Activated naive CD4-positive, alpha-beta T cell (primary cell): ENCODE measurements around the gene GPN2.
A peak's percentile ranks its signal among the peaks of the same experiment; 100 is the strongest.
"Not testable (repeated sequence)": the region's sequence is repeated elsewhere in the genome, so short reads cannot be mapped to it uniquely, and the experiment has no call there.

Experiments
- DNase-seq, 4 experiments: peaks; one replicate each; lab custom pipeline; 2025; lab: John Stamatoyannopoulos, UW

GPN2 gene

DNA sequence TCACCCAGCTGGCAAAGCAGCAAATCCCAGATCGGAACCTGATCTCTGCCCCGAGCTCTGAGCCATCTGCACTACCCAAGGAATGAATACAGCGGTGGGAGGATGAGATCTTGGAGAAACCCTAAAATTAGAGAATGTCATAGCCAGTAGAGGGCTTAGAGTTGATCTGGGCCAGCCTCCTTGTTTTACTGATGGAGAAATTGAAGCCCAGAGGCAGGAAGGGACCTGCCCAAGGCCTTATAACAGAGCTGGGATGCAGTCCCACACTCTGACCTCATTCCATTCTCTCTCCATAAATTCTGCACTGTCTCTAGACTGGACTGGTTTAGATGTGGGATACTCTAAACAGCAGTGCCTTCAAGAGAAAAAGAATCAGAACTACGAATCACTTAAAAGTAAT is 31.9 kb downstream of the GPN2 start:
- DNase-seq: no peak

DNA sequence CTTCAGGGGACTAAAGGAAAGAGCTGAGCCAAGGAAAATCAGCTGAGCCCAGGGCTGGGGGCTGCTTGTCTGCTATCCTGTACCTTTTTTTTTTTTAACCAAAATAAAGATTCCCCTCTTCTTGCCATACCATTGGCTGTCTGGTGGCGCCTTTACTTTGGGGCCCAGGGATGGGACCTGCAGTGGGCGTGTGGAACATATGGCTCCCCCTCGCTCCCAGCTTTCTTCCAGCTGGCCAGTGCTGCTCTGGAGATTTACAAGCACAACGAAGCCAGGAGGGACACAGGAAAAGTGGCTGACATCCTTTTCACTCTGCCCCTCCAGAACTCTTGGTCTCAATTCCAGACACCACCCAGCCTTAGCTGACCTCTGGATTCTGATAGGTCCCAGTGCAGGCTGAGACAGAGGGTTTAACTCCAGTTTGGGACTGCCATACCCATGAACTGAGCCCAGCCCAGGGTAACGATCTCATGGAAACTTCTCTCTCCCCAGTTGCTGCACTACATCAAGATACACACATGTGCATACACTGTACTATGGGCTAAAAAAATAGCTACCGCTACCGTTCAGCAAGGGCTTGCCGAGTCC is 32.5 kb downstream of the GPN2 start:
- no peak for DNase-seq

DNA sequence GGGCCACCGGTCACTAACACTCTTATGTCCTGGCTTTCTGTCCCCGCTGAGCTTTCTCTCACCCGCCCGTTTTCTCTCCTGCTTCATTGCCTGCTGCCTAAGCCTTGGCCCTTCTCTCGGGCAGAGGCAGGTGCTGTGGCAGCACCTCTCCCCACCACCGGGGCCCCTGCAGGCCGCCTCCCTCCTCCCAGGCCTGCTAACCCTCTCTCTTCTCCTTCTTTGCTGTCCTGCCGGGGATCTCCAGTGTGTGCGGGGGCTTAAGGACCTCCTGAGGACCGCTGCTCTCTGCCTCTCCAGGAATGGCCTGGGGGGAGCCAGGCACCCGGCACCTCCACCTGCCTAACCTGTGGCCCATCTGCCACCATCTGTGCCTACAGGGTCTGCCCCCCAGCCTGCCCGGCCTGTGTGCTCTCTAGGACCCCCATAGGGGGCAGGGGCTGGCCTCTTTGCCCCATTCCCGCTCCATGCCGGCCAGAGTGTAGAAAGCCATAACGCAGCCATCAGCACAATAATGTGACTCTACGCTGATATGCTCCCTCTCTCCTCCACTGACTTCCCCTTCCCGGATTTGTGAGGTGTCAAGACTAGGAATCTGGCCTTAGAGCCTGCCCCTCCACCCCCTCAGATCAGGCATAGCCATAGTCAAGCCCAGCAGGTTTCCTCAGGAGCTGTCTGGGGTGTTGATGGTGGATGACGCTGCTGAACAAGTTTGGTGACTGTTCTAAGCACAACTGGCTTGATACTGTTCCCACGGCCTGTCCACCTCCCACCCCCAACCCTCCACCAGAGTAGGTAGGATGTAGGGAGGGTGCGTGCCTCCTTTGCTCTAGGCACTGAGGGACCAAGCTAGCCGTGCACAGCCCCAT is 33.2 kb downstream of the GPN2 start:
- no peak for DNase-seq

DNA sequence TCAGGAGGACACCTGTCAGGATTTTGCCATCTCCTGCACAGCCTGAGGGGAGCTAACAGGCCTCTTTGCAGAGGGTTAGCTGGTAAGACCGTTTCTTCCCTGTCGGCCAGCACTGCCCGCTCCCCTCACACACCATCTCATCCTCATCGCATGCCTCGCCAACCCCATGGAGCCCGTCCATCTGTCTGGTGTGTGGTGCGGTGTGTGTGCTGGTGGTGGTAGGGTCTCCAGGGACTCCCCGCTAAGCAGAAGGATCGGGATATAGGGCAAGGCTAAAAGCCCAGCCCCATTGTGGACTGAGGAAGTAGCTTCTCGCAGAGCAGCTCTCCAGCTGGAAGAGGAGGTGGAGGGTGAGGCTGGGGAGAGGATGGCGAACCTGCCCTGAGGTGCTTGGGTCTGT is 33.9 kb downstream of the GPN2 start:
- no peak for DNase-seq

DNA sequence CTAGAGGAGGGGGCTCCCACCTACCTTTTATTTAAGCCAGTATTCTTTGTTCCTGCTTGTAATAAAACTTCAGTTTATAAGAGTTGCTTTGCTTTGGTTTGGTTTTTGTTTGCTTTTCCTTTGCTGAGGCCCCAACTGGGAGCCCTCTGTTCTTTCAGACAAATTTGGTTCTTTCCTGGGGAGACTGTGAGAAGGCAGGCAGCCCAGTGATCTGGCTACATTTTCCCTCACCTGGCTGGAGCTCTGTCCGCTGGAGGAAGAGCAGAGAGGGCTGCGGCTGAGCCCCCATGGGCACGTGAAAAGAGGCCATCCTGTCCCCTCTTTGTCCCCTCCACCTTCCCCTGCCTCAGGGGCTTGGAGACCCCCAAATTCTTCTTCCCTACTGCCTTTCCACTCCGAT is 34.4 kb downstream of the GPN2 start:
- DNase-seq: no peak

DNA sequence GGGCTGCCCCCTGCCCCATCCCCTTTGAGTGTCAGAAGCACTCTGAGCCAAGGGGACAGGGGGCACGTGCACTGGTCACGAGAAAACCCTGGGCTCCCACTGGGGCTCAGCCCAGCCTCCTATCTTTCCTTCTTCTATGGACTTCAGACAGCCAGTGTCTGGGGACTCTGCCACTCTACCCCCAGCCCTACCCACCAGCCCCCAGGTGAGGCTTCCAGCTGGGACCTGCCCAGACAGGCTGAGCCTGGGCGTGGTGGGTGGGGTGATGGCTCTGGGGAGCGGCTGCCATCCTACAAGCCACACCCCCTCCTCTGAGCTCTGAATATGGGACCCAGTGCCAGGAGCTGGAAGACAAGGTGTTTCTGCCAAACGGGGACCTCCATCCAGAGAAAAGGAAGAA is 35.2 kb downstream of the GPN2 start:
- no peak for DNase-seq

DNA sequence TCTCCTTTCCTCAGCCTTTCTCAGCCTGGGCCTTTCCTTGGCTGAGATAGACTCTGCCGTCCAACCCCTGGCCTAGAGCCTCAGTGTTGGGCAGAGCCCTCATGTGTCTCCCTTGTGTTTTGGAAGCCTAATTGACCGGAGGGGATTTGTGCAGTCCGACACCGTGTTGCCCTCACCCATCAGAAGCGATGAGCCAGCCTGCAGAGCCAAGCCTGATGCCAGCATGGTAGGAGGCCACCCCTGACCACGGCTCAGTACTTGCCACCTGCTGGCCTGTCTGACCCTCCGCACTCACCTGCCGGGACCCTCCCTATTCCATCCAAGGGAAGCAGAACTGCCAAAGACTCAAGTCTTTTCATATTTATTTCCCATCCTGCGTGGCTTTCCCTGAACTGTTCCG is 36.5 kb downstream of the GPN2 start:
- no peak for DNase-seq

DNA sequence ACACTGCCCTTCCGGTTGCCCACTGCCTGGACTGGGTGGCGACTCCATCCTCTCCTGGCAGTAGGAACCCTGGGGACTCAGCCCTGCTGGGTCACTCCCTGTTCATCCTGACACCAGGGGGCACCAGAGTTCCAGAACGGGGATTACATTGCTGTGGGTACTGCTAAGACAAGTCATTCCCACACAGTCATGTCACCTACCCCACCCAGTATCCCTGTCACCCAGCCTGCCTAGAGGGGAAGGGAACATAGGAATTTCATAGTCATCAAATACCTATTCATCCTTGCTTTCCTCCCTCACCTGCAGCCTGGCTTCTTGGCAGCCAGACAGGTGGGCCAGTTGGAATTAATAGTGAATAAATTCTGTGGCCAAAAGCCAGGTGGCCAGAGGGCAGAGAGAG is 36.9 kb downstream of the GPN2 start:
- DNase-seq: peak; percentile 38 to 79 (median 69)

DNA sequence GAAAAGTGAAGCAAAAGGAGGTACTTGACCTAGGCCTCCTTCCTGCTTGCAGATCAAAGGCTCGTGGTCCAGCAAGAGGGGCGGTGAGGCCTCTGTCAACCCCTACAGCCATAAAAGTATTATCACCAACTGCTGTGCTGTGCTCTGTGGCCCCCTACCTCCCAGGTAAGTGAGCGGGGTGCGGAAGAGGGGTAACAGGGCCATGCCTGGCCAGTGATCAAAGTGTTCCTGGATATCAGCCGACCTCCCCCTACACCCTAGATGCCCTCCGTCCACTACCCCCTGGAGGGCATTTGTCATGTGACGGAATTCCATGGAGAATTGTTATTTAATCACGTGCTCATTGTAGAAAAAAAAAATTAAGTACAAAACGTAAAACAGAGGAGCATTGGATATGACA is 37.4 kb downstream of the GPN2 start:
- no peak for DNase-seq

DNA sequence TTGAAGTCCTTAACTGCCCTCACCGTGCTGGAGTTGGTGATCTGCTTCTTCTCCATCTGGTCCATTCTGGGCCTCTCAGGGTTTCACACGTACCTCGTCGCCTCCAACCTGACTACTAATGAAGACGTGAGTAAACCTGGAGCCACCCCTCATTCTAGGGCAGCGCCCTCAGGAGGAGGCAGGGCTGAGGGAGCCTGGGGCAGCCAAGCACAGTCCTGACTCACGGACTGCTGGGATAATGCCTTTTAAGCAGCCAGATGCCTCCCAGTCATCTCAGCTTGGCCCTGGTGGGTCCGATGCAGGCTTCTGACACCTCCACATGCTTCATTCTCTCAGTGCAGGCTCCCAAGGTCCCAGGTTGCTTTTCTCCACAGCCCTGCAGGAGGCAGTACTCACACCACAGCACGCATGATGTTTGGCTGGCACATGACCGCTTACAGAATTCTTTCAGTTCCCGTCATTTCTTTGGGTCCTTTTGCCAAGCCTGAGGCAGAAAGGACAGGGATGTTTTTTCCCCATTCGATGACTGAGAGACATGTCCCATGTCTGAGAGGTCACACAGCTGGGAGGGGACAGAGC is 38.9 kb downstream of the GPN2 start:
- no peak for DNase-seq

DNA sequence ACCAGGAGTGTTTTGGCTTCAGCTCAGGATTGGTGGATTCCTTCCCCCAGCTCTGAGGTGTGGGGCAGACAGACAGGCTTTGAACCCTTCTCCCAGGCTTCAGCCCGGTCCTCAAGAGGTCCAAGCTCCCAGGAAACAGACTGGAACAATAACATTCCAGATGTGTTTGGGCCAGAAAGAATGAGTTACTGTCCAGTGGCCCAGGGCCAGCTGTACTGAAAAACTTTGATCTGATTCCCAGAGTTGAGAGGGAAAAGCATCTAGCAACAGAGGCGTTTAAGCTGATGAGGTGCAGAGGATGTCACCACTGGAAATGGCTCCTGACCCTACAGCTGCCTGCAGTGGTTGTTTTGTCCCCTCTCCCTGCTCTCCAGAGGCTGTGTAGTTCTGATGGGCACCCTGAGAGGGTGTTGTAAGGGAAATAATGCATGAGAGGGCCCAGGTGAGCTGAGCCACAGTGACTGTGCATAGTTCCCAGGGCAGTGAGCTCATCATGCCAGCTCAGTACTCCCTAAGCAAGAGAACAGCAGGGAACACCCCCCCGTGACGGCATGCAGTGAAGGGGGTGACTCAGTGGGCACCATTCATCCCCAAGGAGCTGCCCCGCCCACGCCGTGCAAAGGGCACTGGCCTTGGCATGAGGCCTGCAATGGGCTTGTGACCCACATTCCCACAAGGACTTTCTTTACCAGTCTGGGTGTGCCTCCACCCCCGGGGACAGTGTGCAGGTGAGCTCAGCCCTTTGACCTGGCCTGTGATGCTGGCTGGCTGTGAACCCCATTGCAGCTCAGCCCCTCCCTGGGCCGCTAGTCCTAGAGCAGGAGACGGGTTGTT is 40.9 kb downstream of the GPN2 start:
- no peak for DNase-seq

DNA sequence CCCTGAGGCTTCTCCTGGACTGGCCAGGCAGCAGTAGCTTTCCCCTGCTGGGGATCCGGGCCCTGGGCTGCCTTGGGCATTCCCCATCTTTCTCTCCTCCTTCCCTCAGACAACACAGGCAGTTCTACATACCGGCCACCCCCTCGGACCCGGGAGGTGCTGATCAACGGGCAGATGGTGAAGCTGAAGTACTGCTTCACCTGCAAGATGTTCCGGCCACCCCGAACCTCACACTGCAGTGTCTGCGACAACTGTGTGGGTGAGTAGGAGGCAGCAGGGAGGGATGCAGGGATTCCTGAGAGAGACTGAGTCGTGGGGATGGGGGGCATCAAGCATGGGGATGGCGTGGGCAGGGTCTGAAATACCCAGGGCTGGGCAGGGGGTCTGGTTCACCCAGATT is 41.6 kb downstream of the GPN2 start:
- no peak for DNase-seq

DNA sequence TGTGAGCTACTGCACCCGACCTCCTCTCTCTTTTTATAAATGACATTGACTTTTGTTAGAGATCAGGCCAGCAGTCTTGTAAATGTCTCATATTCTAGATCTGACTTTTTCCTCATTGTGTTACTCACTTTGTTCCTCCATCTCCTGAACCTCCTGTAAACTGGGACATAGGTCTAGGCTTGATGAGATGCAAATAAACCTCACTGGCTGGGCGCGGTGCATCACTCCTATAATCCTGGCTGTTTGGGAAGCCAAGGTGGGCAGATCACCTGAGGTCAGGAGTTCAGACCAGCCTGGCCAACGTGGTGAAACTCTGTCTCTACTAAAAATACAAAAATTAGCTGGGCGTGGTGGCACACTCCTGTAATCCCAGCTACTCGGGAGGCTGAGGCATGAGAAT is 42.3 kb downstream of the GPN2 start:
- not testable (repeated sequence) for DNase-seq

DNA sequence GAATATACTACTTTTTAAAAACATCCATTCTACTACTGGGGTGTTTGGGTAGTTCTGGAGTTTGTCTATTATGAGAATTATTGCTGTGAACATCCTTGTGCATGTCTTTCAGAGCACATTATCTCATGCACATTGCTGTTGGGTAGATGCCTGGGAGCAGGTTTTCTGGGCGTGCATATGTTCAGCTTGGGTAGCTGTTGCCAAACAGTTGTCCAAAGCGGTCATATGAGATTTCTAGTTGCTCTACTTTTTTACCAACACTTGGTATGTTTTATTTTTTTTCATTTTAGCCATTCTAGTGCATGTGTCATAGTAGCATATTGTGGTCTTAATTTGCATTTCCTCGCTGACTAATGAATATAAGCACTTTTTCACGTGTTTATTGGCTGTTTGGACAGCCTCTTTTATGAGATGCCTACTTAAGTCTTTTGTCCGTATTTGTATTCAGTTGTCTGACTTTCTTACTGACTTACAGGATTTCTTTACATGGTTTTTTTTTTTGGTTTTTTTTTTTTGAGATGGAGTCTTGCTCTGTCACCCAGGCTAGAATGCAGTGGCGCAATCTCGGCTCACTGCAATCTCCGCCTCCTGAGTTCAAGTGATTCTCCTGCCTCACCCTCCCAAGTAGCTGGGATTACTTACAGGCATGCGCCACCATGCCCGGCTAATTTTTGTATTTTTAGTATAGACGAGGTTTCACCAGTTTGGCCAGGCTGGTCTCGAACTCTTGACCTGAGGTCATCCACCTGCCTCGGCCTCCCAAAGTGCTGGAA is 45.5 kb downstream of the GPN2 start:
- no peak for DNase-seq

DNA sequence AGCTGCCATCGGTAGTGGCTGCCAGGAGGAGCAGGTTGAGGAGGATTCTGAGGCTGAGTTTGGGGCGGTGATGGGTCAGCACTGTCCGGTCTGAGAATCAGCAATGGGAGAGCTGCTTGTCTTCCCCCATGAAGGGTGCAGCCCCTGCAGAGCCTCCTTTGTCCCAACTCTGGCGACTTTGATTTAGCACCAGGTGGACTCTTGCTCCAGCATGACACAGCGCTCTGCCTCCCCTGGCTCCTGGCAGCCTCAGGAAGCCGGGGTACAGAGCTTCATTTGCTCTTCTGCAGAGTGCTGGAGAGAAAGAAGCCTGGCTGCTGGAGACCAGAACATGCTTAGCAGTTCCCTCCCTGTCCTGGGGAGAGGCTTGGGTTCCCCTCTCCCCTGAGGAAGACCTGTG is 50.3 kb downstream of the GPN2 start:
- no peak for DNase-seq

DNA sequence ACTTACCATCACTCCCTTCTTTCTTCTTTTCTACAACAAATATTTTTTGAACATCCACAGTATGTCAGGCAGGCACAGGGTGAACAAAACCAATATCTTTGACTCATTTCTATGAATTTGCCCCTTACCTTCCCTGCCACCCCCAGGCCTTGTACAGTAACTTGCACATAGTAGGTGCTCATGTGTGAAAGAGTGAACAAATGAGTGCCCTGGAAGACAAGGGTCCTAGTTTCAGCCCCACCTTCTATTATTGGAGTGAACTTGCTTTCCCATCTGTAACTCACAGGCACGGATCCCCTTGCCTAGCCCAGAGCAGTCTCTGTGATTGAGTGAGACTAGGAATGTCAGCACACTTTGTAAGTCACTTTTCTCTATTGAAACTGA is 50.8 kb downstream of the GPN2 start:
- no peak for DNase-seq

DNA sequence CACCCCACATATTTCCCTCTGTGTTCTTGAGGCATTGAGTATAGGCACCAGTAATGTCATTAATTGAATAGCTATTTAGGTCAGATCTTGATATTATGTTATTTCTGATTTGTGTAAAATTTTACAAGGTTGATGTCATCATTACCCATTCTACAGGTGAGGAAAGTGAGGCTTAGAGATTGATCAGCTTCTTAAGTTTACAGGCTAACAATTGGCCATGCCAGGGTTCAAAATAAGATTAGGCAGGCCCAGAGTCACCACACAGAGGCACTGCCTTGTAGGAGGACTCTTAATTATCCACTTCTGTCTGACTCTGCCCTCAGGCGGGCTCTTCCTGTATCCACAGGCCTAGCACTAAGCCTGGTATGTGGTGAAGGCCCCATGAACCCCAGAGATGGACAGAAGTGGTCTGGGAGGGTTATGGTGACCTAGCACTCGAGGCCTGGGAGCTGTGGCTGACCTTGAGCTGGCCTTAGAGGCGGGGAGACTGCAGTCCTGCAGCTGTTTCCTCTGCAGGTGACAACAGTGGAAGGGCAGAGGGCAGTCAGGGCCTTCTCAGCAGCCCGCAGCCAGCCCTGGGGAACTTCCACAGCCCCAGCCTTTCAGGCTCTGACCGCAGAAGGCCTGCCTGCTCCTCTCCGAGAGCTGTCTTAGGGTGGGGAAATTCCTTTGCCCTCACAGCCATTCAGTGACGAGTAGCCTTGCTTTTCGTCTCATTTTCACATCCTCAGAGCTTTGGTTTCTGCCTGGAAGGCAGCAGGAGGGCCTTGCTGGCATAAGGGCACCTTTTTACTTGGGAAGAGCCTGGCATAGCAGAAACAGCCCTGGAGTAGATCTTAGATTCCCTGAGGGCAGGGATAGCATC is 51.4 kb downstream of the GPN2 start:
- no peak for DNase-seq

DNA sequence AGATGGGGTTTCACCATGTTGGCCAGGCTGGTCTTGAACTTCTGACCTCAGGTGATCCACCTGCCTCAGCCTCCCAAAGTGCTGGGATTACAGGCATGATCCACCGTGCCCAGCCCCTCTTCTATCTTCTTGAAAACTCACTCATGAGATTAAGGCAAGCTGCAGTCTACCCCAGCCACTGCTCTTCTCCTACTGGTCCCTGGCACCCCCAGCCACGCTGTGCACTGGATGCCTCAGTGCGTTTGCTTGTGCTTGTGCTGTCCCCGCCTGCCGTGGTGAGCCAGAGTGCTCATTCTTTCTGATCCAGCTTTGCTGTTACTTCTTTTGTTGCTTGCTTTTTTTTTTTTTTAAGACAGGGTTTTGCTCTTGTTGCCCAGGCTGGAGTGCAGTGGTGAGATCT is 52.4 kb downstream of the GPN2 start:
- DNase-seq: not testable (repeated sequence)

DNA sequence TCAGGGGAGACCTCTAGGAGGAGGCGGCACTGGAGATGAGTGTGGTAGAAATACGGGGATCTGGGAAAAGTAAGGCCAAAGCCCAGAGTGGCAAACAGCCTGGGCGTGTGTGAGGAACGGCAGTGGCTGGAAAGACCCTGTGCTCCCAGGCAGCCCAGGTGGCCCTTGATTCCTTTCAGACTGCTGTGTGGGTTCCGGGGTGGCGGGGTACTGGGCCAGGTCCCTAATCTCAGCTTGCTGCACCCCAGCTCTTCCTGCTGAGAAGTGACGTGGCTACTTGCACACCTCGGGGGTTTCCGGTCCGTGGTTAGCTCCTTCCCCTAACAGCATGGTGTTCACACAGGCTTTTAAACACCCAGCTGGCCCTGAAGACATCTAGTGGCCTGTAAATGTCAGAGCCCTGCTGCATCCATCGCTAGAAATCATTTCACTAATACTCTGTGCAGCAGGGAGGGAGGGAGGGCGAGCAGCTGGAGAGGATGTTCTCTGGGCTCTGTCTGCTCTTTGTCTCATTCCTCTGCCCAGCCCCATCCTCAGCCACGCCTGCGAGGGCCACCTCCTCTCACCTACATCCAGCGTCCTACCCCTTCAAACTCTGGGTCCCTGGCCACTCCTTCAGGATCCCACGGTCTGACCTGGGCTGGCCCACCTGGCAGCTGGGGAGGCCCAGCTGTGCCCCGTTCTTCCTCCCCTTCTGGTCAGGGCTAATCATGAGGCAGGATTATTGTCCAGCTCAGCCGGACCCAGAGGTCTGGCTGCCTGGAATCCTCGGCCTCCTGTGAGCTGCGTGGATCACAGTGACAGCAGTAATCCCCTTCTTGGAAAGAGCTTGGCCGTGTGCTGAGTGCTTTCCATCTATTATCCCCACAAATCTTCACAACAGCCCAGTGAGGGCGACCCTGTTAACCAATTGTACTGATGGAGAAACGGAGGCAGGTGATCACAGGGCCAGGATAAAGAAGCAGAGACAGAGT is 56.4 kb downstream of the GPN2 start:
- DNase-seq: peak; percentile 19 to 76 (median 51)
